Measurements from ENCODE around the gene ANKRD66. TPM values are rescaled to one million over a fixed set of nuclear protein-coding genes. Genes with fewer than 3 reads are reported as not detected.

The ANKRD66 gene
- polyA plus RNA-seq, 1 of the 3 experiments (the other 2 are of a cell fraction) = not detected

DNA sequence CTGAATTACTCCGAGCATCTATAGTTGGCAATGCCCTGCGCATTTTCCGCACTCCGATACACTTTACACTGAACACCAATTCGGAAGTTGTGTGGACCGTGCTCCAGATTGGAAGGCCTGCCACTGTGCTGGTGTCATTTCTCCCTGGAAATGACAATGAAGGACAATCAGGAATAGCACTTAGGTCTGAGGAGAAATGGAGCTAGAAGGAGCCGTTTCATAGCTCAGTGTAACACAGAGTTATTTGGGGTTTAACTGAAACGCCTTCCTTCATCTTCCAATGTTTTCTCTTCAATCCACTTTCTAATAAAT lies 11.1 kb upstream of the ANKRD66 start:
- H3K4me3 ChIP-seq (ENCODE audit: low read depth in 2 of 2, low read length in 1 of 2) = no peak overlapping the region
- no peak overlapping the region for H3K9ac ChIP-seq
- TF ChIP-seq YY1 (IDR thresholded peaks at IDR 0.05; ENCODE audit: low read depth) = no peak
- no peak for TF ChIP-seq GATA2 (CRISPR knock-in tag; IDR thresholded peaks at IDR 0.05)
- TF ChIP-seq FOXM1 (IDR thresholded peaks at IDR 0.05; ENCODE audit: low read depth) = no peak
- TF ChIP-seq EZH2phosphoT487 (IDR thresholded peaks at IDR 0.05; ENCODE audit: borderline replicate concordance, low read depth) = no peak
- no peak for TF ChIP-seq EP300 (IDR thresholded peaks at IDR 0.05; ENCODE audit: borderline replicate concordance in 1 of 2, low read depth in 1 of 2, low read length in 1 of 2)
- TF ChIP-seq FOSL2 (IDR thresholded peaks at IDR 0.05; ENCODE audit: borderline replicate concordance, low read depth) = no peak
- TF ChIP-seq FOXJ3 (CRISPR knock-in tag; IDR thresholded peaks at IDR 0.05) = no peak
- no peak for TF ChIP-seq CHD2 (IDR thresholded peaks at IDR 0.05; ENCODE audit: low read length, partially characterized antibody)
- no peak for TF ChIP-seq MXI1 (IDR thresholded peaks at IDR 0.05; ENCODE audit: low read depth, low read length)
- TF ChIP-seq USF2 (IDR thresholded peaks at IDR 0.05; ENCODE audit: borderline replicate concordance, low read depth, low read length) = no peak
- TF ChIP-seq, protein P1, sequence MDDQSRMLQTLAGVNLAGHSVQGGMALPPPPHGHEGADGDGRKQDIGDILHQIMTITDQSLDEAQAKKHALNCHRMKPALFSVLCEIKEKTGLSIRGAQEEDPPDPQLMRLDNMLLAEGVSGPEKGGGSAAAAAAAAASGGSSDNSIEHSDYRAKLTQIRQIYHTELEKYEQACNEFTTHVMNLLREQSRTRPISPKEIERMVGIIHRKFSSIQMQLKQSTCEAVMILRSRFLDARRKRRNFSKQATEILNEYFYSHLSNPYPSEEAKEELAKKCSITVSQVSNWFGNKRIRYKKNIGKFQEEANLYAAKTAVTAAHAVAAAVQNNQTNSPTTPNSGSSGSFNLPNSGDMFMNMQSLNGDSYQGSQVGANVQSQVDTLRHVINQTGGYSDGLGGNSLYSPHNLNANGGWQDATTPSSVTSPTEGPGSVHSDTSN (IDR thresholded peaks at IDR 0.05) = no peak
- TF ChIP-seq USF1 (IDR thresholded peaks at IDR 0.05; ENCODE audit: borderline replicate concordance, low read depth) = no peak
- TF ChIP-seq, protein P2, sequence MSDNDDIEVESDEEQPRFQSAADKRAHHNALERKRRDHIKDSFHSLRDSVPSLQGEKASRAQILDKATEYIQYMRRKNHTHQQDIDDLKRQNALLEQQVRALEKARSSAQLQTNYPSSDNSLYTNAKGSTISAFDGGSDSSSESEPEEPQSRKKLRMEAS (IDR thresholded peaks at IDR 0.05; ENCODE audit: low read depth) = no peak
- TF ChIP-seq TAF1 (IDR thresholded peaks at IDR 0.05; ENCODE audit: borderline replicate concordance, low read depth, low read length) = no peak
- no peak for TF ChIP-seq NRF1 (IDR thresholded peaks at IDR 0.05; ENCODE audit: low read depth, low read length)
- no peak for TF ChIP-seq TCF12 (IDR thresholded peaks at IDR 0.05)
- TF ChIP-seq, protein P3, sequence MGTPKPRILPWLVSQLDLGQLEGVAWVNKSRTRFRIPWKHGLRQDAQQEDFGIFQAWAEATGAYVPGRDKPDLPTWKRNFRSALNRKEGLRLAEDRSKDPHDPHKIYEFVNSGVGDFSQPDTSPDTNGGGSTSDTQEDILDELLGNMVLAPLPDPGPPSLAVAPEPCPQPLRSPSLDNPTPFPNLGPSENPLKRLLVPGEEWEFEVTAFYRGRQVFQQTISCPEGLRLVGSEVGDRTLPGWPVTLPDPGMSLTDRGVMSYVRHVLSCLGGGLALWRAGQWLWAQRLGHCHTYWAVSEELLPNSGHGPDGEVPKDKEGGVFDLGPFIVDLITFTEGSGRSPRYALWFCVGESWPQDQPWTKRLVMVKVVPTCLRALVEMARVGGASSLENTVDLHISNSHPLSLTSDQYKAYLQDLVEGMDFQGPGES (IDR thresholded peaks at IDR 0.05; ENCODE audit: low read depth, low read length) = no peak
- TF ChIP-seq SMC3 (IDR thresholded peaks at IDR 0.05; ENCODE audit: low read depth, low read length) = no peak
- no peak for TF ChIP-seq SIN3A (IDR thresholded peaks at IDR 0.05; ENCODE audit: borderline replicate concordance, low read depth, low read length)
- TF ChIP-seq, protein P4, sequence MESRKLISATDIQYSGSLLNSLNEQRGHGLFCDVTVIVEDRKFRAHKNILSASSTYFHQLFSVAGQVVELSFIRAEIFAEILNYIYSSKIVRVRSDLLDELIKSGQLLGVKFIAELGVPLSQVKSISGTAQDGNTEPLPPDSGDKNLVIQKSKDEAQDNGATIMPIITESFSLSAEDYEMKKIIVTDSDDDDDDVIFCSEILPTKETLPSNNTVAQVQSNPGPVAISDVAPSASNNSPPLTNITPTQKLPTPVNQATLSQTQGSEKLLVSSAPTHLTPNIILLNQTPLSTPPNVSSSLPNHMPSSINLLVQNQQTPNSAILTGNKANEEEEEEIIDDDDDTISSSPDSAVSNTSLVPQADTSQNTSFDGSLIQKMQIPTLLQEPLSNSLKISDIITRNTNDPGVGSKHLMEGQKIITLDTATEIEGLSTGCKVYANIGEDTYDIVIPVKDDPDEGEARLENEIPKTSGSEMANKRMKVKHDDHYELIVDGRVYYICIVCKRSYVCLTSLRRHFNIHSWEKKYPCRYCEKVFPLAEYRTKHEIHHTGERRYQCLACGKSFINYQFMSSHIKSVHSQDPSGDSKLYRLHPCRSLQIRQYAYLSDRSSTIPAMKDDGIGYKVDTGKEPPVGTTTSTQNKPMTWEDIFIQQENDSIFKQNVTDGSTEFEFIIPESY (IDR thresholded peaks at IDR 0.05; ENCODE audit: borderline replicate concordance, low read depth) = no peak
- no peaks in the 10 kb centered on the region for H3F3A ChIP-seq (replicated peaks; ENCODE audit: insufficient read depth)
- no peak overlapping the region for H2AFZ ChIP-seq (ENCODE audit: low read depth)
- H3K4me1 ChIP-seq (ENCODE audit: control insufficient read depth in 1 of 2, insufficient read depth in 2 of 2, low read depth in 1 of 2, low read length in 1 of 2) = no peaks in the 10 kb centered on the region
- H3K27me3 ChIP-seq (ENCODE audit: insufficient read depth) = peaks cover 31% of the 10 kb centered on the region; the same call in 1 of the 2 replicates
- no peak overlapping the region for H3K27ac ChIP-seq (ENCODE audit: low read depth in 2 of 2, low read length in 1 of 2)
- no peak overlapping the region; the same call in 1 of the 2 replicates for H3K4me2 ChIP-seq
- H3K79me2 ChIP-seq (ENCODE audit: insufficient read depth) = no peaks in the 10 kb centered on the region
- H3K9me3 ChIP-seq = no peaks in the 10 kb centered on the region
- H3K9me2 ChIP-seq = no peaks in the 10 kb centered on the region
- 5% methylated on average over 8 of the region's 8 CpGs for whole genome bisulfite sequencing (ENCODE audit: low lambda C conversion rate)
- no peak for DNase-seq
- no peaks in the 10 kb centered on the region for H4K20me1 ChIP-seq (ENCODE audit: insufficient read depth)
- H3K36me3 ChIP-seq (replicated peaks in 1 of 2; ENCODE audit: control insufficient read depth in 1 of 2, insufficient read depth in 2 of 2, low read length in 1 of 2) = no peaks in the 10 kb centered on the region
- POLR2A ChIA-PET = no interaction called here
- CTCF ChIA-PET = no interaction called here

Measured in SK-N-SH (cell line).